Activated T-helper 17 cell treated with anti-CD3 and anti-CD28 coated beads, Interleukin-2, amount 50 U/mL, for 72 hours (primary cell): ENCODE results near the gene GOLGA6L25. TPM values are rescaled to one million over a fixed set of nuclear protein-coding genes. Genes with fewer than 3 reads are reported as not detected.

Experiments
- total RNA-seq, 2 donors: library from RNA; stranded (reverse); gene quantifications; one replicate each; pipeline ENCODE4 v1.2.3, GENCODE V29; 2022

The GOLGA6L25 gene
- total RNA-seq, 2 donors from 2014 or later: not detected

Other genes with a start within 250 kb of the GOLGA6L25 start
- 10 to 100 TPM; 18.8 to 40.8 TPM for gene HERC2, start 231.4 kb upstream of the GOLGA6L25 start, total RNA-seq
- gene GOLGA6L24, start 195.5 kb upstream of the GOLGA6L25 start, total RNA-seq: not detected
- gene GOLGA8F, start 174.9 kb upstream of the GOLGA6L25 start, total RNA-seq: not detected
- gene GOLGA8G, start 20.6 kb upstream of the GOLGA6L25 start, total RNA-seq: not detected
- gene GOLGA8M, start 158.9 kb downstream of the GOLGA6L25 start, total RNA-seq: under 1 TPM in 1 of 2 donors, not detected in 1; 0.53 TPM